HL-60 (cell line): ENCODE data around the gene CEACAM21.
A peak's percentile ranks its signal among the peaks of the same experiment; 100 is the strongest.

ENCODE experiments used
- DNase-seq, 2 experiments: peaks; one replicate each; pipeline ENCODE4 v3.0.0-alpha.2; 2010 to 2020; ENCODE audit warnings: low read depth in 1 of 2, low spot score in 1 of 2
- H3K27ac ChIP-seq: fragments of 250-450 bp; sonication (Bioruptor Pico); replicated peaks from 2 replicates; pipeline ENCODE4 v1.5.1; 2020; ENCODE audit warnings: mild to moderate bottlenecking, moderate library complexity
- H3K27me3 ChIP-seq: fragments of 250-450 bp; sonication (Bioruptor Pico); 2 replicates; pipeline ENCODE4 v1.5.1; 2021; ENCODE audit warnings: mild to moderate bottlenecking, moderate library complexity; ENCODE audit not compliant: insufficient read depth, poor library complexity, severe bottlenecking
- H3K4me3 ChIP-seq: replicated peaks from 2 replicates; pipeline ENCODE4 v1.5.1; 2011; ENCODE audit warnings: mild to moderate bottlenecking, control low read depth, low read length; ENCODE audit not compliant: insufficient read depth
- CTCF ChIP-seq: IDR thresholded peaks from one replicate; pipeline ENCODE4 v1.5.1; 2011; ENCODE audit warnings: low read length, control low read depth, inconsistent platforms; ENCODE audit not compliant: insufficient read depth
- GABPA ChIP-seq: IDR thresholded peaks from 2 replicates; pipeline ENCODE4 v1.6.1; 2012; ENCODE audit warnings: low read depth
- POLR2AphosphoS5 ChIP-seq: IDR thresholded peaks from 2 replicates; pipeline ENCODE4 v1.6.1; 2012; ENCODE audit warnings: low read depth
- REST ChIP-seq: IDR thresholded peaks from 2 replicates; pipeline ENCODE4 v1.6.1; 2012; ENCODE audit warnings: low read depth; ENCODE audit not compliant: insufficient replicate concordance
- SPI1 ChIP-seq: IDR thresholded peaks from 2 replicates; pipeline ENCODE4 v1.6.1; 2012; ENCODE audit warnings: low read depth, mild to moderate bottlenecking, borderline replicate concordance

CEACAM21 gene

GRCh38 chr19:41586064-41586463 lies 10.1 kb downstream of the CEACAM21 start:
- Histone ChIP-seq H3K27ac (no peak overlapping the region), H3K27me3 (no peaks in the 10 kb centered on the region), H3K4me3 (no peak overlapping the region)
- no peak for DNase-seq
- no peak for TF ChIP-seq CTCF

GRCh38 chr19:41587101-41587837 lies 11.3 kb downstream of the CEACAM21 start:
- Histone ChIP-seq H3K27me3 (no peaks in the 10 kb centered on the region), H3K27ac (no peak overlapping the region), H3K4me3 (no peak overlapping the region)
- no peak for DNase-seq
- TF ChIP-seq GABPA (no peak), POLR2AphosphoS5 (no peak), REST (no peak), CTCF (no peak), SPI1 (no peak)

- H3K27ac ChIP-seq, result no peak overlapping the region
- no peak for DNase-seq
- H3K27me3 ChIP-seq, result no peaks in the 10 kb centered on the region
- TF ChIP-seq CTCF (no peak), POLR2AphosphoS5 (no peak), GABPA (no peak), REST (no peak), SPI1 (no peak)
- no peak overlapping the region for H3K4me3 ChIP-seq
Measured at GRCh38 chr19:41587838-41588210, 11.9 kb downstream of the CEACAM21 start.

- no peak overlapping the region for H3K4me3 ChIP-seq
- no peak for TF ChIP-seq POLR2AphosphoS5
- no peak for TF ChIP-seq GABPA
- no peak for TF ChIP-seq SPI1
- peak; percentile 98 for TF ChIP-seq REST
- TF ChIP-seq CTCF, result no peak
- peak in 1 of 2 experiments; percentile 11 for DNase-seq
- H3K27me3 ChIP-seq, result no peaks in the 10 kb centered on the region
- no peak overlapping the region for H3K27ac ChIP-seq
Measured at GRCh38 chr19:41588497-41589209, 12.7 kb downstream of the CEACAM21 start.
